GM10266 (cell line): ENCODE results near the gene LRRC3.

Experiments used
- DNase-seq: peaks from one replicate; pipeline ENCODE4 v3.0.0; 2012; ENCODE audit errors: extremely low spot score
- CTCF ChIP-seq: IDR thresholded peaks from 2 replicates; pipeline ENCODE4 v1.5.1; 2012; ENCODE audit warnings: mild to moderate bottlenecking, low read depth; ENCODE audit not compliant: control insufficient read depth, insufficient read depth; ENCODE audit errors: missing control alignments

The LRRC3 gene

GRCh38 chr21:44507673-44508425 lies 52.5 kb downstream of the LRRC3 start:
- DNase-seq = no peak
- no peak for TF ChIP-seq CTCF

- TF ChIP-seq CTCF = no peak
- no peak for DNase-seq
These were observed 53.1 kb downstream of the LRRC3 start for GRCh38 chr21:44508426-44508710.

GRCh38 chr21:44508711-44509445 lies 53.6 kb downstream of the LRRC3 start:
- DNase-seq = no peak
- TF ChIP-seq CTCF = no peak

- DNase-seq = no peak
- peak; percentile 3 for TF ChIP-seq CTCF
These were observed 54.2 kb downstream of the LRRC3 start for GRCh38 chr21:44509539-44509938.

GRCh38 chr21:44510109-44510507 lies 54.8 kb downstream of the LRRC3 start:
- DNase-seq = no peak

GRCh38 chr21:44510508-44511218 lies 55.4 kb downstream of the LRRC3 start:
- peak; percentile 90 for DNase-seq

More at GRCh38 chr21:44510109-44510507, 54.8 kb downstream of the LRRC3 start:
- no peak for TF ChIP-seq CTCF

More at GRCh38 chr21:44510508-44511218, 55.4 kb downstream of the LRRC3 start:
- peak; percentile 87 for TF ChIP-seq CTCF
